Measurements from ENCODE around the gene ASTN2. TPM values are rescaled to one million over a fixed set of nuclear protein-coding genes. Genes with fewer than 3 reads are reported as not detected.

The ASTN2 gene
- polyA plus RNA-seq, 1 experiment, result 6.6 TPM

DNA sequence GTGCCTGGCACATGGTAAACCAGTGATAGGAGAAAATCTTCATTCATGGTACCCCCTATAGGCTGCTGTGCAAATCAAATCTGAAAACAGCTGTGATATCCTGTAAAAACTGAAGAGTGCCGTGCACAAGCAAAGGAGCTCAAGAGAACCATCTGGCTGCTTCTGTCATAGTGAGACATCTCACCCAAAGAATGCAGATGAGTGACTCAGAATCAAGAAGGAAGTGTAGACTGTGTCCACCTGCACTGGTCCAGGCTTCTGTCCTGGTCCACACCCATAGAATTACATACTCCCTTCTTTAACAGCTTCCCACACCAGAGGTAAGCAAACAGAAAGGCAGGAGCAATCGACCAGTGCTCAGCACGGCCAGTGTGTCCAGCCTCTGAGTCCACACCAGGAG is 195.9 kb downstream of the ASTN2 start:
- POLR2A ChIA-PET, result no interaction called here
- CTCF ChIA-PET, result no interaction called here
- TF ChIP-seq, protein P1, sequence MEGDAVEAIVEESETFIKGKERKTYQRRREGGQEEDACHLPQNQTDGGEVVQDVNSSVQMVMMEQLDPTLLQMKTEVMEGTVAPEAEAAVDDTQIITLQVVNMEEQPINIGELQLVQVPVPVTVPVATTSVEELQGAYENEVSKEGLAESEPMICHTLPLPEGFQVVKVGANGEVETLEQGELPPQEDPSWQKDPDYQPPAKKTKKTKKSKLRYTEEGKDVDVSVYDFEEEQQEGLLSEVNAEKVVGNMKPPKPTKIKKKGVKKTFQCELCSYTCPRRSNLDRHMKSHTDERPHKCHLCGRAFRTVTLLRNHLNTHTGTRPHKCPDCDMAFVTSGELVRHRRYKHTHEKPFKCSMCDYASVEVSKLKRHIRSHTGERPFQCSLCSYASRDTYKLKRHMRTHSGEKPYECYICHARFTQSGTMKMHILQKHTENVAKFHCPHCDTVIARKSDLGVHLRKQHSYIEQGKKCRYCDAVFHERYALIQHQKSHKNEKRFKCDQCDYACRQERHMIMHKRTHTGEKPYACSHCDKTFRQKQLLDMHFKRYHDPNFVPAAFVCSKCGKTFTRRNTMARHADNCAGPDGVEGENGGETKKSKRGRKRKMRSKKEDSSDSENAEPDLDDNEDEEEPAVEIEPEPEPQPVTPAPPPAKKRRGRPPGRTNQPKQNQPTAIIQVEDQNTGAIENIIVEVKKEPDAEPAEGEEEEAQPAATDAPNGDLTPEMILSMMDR (IDR thresholded peaks at IDR 0.05; ENCODE audit: low read depth, low read length), result no peak

DNA sequence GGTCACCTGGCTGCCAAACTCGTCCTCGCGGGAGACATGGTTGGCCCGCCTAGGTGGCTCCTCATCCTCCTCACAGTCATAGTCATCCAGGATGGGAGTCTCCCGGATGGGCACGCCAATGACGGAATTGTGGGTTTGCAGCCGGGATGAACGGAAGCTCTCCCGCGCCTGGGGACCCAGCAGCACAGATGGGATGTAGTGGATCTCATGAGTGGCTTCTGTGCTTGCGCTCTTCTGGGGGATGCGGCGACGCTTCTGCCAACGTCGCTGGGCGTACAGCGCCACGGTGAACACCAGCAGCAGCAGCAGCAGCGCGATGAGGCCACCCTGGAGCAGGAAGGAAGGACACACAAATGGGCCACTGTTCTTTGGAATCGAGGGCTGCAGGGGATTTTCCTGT is 200.4 kb downstream of the ASTN2 start:
- TF ChIP-seq, protein P1 (IDR thresholded peaks at IDR 0.05; ENCODE audit: low read depth, low read length), result no peak
- DNase-seq (ENCODE audit: low read depth, low spot score), result no peak
- H3K9me3 ChIP-seq (ENCODE audit: control insufficient read depth, insufficient read depth, low read length), result peaks cover 6% of the 10 kb centered on the region
- no peaks in the 10 kb centered on the region for H3K27me3 ChIP-seq (ENCODE audit: control insufficient read depth, insufficient read depth, low read length)
- H3K27ac ChIP-seq (ENCODE audit: low read depth, low read length), result no peak overlapping the region
- ChIA-PET CTCF (no interaction called here), POLR2A (no interaction called here)
- H3K4me3 ChIP-seq (ENCODE audit: low read depth, low read length), result no peak overlapping the region

More for the DNA sequence above, 195.9 kb downstream of the ASTN2 start:
- no peak overlapping the region for H3K4me3 ChIP-seq (ENCODE audit: low read depth, low read length)
- peaks cover 10% of the 10 kb centered on the region for H3K9me3 ChIP-seq (ENCODE audit: control insufficient read depth, insufficient read depth, low read length)
- H3K27ac ChIP-seq (ENCODE audit: low read depth, low read length), result no peak overlapping the region
- H3K27me3 ChIP-seq (ENCODE audit: control insufficient read depth, insufficient read depth, low read length), result no peaks in the 10 kb centered on the region
- DNase-seq (ENCODE audit: low read depth, low spot score), result no peak

DNA sequence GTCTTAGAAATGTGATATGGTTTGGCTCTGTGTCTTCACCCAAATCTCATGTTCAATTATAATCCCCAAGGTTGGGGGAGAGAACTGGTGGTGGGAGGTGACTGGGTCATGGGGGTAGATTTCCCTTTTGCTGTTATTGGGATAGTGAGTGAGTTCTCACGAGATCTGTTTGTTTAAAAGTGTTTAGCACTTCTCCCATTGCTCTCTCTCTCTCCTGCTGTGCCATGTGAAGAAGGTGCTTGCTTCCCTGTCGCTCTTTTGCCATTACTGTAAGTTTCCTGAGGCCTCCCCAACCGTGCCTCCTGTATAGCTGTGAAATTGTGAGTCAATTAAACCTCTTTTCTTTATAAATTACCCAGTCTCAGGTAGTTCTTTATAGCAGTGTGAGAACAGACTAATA is 203.6 kb downstream of the ASTN2 start:
- H3K9me3 ChIP-seq (ENCODE audit: control insufficient read depth, insufficient read depth, low read length), result peaks cover 21% of the 10 kb centered on the region
- TF ChIP-seq, protein P1 (IDR thresholded peaks at IDR 0.05; ENCODE audit: low read depth, low read length), result no peak
- no peak overlapping the region for H3K4me3 ChIP-seq (ENCODE audit: low read depth, low read length)
- ChIA-PET POLR2A (no interaction called here), CTCF (no interaction called here)
- no peak overlapping the region for H3K27ac ChIP-seq (ENCODE audit: low read depth, low read length)
- no peak for DNase-seq (ENCODE audit: low read depth, low spot score)
- H3K27me3 ChIP-seq (ENCODE audit: control insufficient read depth, insufficient read depth, low read length), result no peaks in the 10 kb centered on the region

DNA sequence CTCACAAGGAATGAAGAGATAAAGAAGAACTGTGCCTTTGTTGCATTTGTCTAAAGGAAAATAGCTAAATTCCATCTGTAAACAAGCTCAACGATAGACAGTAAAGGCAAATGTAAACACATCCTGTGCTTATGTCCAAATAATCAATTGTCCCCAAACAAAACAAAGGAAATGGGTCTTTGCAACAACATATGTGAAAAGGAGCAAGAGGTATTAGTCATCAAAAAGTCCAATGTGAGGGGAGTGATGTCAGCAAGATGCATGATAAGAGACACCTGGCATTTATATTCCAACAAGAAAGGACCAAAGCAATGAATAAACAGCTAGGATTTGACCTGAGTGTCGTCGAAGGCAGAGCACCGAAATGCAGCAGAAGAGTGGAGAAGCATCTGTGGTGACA is 209.1 kb downstream of the ASTN2 start:
- no peak overlapping the region for H3K27ac ChIP-seq (ENCODE audit: low read depth, low read length)
- ChIA-PET CTCF (interaction anchor here (0.9 kb wide), 1 partner anchor 468 kb away, joined by 3 read pairs; no protein-coding TSS in a partner anchor), POLR2A (no interaction called here)
- TF ChIP-seq, protein P1 (IDR thresholded peaks at IDR 0.05; ENCODE audit: low read depth, low read length), result no peak
- H3K27me3 ChIP-seq (ENCODE audit: control insufficient read depth, insufficient read depth, low read length), result no peaks in the 10 kb centered on the region
- peaks cover 25% of the 10 kb centered on the region for H3K9me3 ChIP-seq (ENCODE audit: control insufficient read depth, insufficient read depth, low read length)
- no peak for DNase-seq (ENCODE audit: low read depth, low spot score)
- no peak overlapping the region for H3K4me3 ChIP-seq (ENCODE audit: low read depth, low read length)

DNA sequence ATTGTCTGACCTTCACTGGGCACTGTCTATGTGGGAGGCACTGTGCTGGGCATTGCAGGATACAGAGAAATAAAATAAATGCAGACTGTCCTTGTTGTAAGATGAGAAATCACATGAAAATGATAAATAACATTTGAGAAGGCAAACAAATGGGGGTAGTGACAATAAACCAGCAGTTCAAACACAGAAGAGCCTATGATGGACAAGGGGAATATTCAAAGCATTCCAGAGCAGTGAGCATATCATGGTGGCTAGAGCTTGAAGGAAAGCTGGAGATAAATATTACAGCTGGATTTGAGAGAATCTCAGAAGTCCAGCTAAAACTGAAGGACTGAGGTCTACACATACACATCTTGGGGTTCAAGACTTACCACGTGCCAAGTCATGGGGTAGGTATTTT is 209.9 kb downstream of the ASTN2 start:
- no peak for DNase-seq (ENCODE audit: low read depth, low spot score)
- Histone ChIP-seq H3K27ac (ENCODE audit: low read depth, low read length) (no peak overlapping the region), H3K27me3 (ENCODE audit: control insufficient read depth, insufficient read depth, low read length) (no peaks in the 10 kb centered on the region), H3K9me3 (ENCODE audit: control insufficient read depth, insufficient read depth, low read length) (peaks cover 25% of the 10 kb centered on the region), H3K4me3 (ENCODE audit: low read depth, low read length) (no peak overlapping the region)
- TF ChIP-seq, protein P1 (IDR thresholded peaks at IDR 0.05; ENCODE audit: low read depth, low read length), result no peak
- ChIA-PET POLR2A (no interaction called here), CTCF (no interaction called here)

All from AG04450 (cell line).